Activated CD4-positive, alpha-beta T cell treated with anti-CD3 and anti-CD28 coated beads, Interleukin-2, amount 10 ng/mL, durations not matched to agents 24 days and 14 days (primary cell): Measurements from ENCODE around the gene FAM83B. TPM values are rescaled to one million over a fixed set of nuclear protein-coding genes. Genes with fewer than 3 reads are reported as not detected.
"Not testable (repeated sequence)": the region's sequence is repeated elsewhere in the genome, so short reads cannot be mapped to it uniquely, and the experiment has no call there.

ENCODE experiments used
- DNase-seq: peaks from one replicate; pipeline ENCODE4 v3.0.0; 2022
- H3K27ac Mint-ChIP-seq: one replicate; pipeline ENCODE4 v1.8.0; 2022; ENCODE audit warnings: mild to moderate bottlenecking, mixed read lengths
- H3K27me3 Mint-ChIP-seq: one replicate; pipeline ENCODE4 v1.8.0; 2022; ENCODE audit warnings: mixed read lengths
- H3K36me3 Mint-ChIP-seq: one replicate; pipeline ENCODE4 v1.8.0; 2022; ENCODE audit warnings: low read depth, mild to moderate bottlenecking, mixed read lengths
- H3K4me1 Mint-ChIP-seq: one replicate; pipeline ENCODE4 v1.8.0; 2021; ENCODE audit warnings: mixed read lengths
- H3K4me3 Mint-ChIP-seq: one replicate; pipeline ENCODE4 v1.8.0; 2022; ENCODE audit warnings: mild to moderate bottlenecking, moderate library complexity, mixed read lengths
- H3K9me3 Mint-ChIP-seq: one replicate; pipeline ENCODE4 v1.8.0; 2021; ENCODE audit warnings: mixed read lengths
- intact Hi-C: fragments of 100-400 bp; cut with micrococcal nuclease; formaldehyde crosslinking; loops from one replicate; pipeline ENCODE4 v1.15.1; 2023
- total RNA-seq: library from RNA; stranded (reverse); gene quantifications from 2 replicates; pipeline ENCODE4 v1.2.3, GENCODE V29; 2022

The FAM83B gene
- total RNA-seq, 1 donor from 2014 or later: not detected

DNA sequence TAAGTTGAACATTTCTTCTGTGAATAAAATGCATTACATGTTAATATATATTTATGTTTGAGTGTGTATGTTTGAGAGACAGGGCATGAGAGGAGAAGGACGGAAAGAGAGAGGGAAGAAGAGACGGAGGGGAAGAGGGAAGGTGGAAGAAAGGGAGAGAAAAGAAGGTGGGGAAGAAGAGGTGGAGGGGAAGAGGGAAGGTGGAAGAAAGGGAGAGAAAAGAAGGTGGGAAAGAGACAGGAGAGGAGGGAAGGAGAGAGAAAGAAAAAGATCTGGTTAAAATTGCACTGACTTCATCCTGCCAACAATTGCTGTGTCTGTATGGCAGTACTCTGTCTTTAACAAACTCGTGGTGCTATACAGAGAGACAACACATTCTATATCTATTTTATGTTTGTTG is 29.0 kb downstream of the FAM83B start:
- no peaks in the 10 kb centered on the region for H3K27me3 Mint-ChIP-seq
- no peaks in the 10 kb centered on the region for H3K4me1 Mint-ChIP-seq
- H3K9me3 Mint-ChIP-seq: no peaks in the 10 kb centered on the region
- intact Hi-C loops: no loop called here
- H3K27ac Mint-ChIP-seq: no peak overlapping the region
- no peak for DNase-seq
- H3K36me3 Mint-ChIP-seq: no peaks in the 10 kb centered on the region
- no peak overlapping the region for H3K4me3 Mint-ChIP-seq

DNA sequence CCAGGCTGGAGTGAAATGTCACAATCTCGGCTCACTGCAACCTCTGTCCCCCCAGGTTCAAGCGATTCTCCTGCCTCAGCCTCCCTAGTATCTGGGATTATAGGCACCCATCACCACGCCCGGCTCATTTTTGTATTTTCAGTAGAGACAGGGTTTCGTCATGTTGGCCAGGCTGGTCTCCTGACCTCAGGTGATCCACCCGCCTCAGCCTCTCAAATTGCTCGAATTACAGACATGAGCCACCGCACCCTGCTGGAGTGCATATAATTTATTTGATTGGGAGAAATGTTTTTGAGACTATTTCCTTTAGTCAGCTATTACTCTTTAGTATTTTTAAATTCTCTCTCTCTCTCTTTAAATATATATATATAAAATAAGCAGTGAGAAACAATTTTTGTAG is 29.8 kb downstream of the FAM83B start:
- H3K36me3 Mint-ChIP-seq: no peaks in the 10 kb centered on the region
- no peaks in the 10 kb centered on the region for H3K27me3 Mint-ChIP-seq
- no peaks in the 10 kb centered on the region for H3K9me3 Mint-ChIP-seq
- no peaks in the 10 kb centered on the region for H3K4me1 Mint-ChIP-seq
- no peak for DNase-seq
- H3K4me3 Mint-ChIP-seq: no peak overlapping the region
- intact Hi-C loops: no loop called here
- H3K27ac Mint-ChIP-seq: no peak overlapping the region

GRCh38 chr6:54876871-54877270 is 30.3 kb downstream of the FAM83B start:
- Mint-ChIP-seq H3K4me3 (no peak overlapping the region), H3K4me1 (no peaks in the 10 kb centered on the region), H3K9me3 (no peaks in the 10 kb centered on the region), H3K27ac (no peak overlapping the region), H3K36me3 (no peaks in the 10 kb centered on the region), H3K27me3 (no peaks in the 10 kb centered on the region)
- intact Hi-C loops: no loop called here
- DNase-seq: no peak

- H3K27me3 Mint-ChIP-seq: no peaks in the 10 kb centered on the region
- no peak overlapping the region for H3K4me3 Mint-ChIP-seq
- intact Hi-C loops: no loop called here
Observed at GRCh38 chr6:54877713-54878317, 31.2 kb downstream of the FAM83B start.

GRCh38 chr6:54878718-54879117 is 32.1 kb downstream of the FAM83B start:
- no peaks in the 10 kb centered on the region for H3K36me3 Mint-ChIP-seq
- no peaks in the 10 kb centered on the region for H3K4me1 Mint-ChIP-seq
- no peak overlapping the region for H3K4me3 Mint-ChIP-seq
- DNase-seq: no peak
- H3K27me3 Mint-ChIP-seq: no peaks in the 10 kb centered on the region
- no peak overlapping the region for H3K27ac Mint-ChIP-seq
- no peaks in the 10 kb centered on the region for H3K9me3 Mint-ChIP-seq
- intact Hi-C loops: no loop called here

More at GRCh38 chr6:54877713-54878317, 31.2 kb downstream of the FAM83B start:
- H3K36me3 Mint-ChIP-seq: no peaks in the 10 kb centered on the region
- DNase-seq: no peak
- H3K9me3 Mint-ChIP-seq: no peaks in the 10 kb centered on the region
- H3K4me1 Mint-ChIP-seq: no peaks in the 10 kb centered on the region
- H3K27ac Mint-ChIP-seq: no peak overlapping the region

DNA sequence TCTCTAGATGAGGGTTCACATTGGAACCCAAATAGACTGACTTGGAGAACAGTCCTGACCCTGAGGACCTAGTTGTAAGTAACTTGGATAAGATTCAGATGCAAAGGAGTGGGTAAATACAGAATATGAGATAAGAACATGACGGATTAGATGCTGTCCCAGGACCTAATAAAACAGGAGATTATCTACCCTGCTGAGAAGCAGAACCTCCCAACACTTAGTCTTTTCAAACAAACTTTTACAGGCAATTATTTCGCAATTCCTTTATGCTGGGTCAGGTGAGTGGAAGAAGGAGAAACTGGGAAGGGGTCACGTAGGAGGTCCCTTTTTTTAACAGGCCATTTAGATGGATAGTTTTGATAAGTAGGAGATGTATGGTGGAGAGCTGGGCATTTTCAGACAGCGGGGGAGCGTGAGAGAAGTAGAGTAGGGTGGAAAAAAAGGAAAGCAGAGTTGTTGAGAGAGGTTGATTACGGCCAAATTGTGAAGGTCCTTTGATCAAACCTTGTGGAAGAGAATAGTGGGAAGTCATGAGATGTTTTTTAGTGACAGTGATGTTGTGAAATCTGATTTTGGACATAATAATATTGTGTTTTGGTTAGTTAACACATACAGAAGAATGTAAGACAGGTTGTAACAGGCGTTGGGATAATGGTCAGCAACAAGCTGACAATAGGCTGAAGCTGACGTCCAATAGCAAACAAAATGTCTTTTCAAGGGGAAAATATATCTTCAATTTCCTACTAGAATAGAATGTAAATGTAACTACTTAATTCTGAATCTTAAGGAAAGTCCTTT is 32.8 kb downstream of the FAM83B start:
- H3K4me1 Mint-ChIP-seq: no peaks in the 10 kb centered on the region
- no peaks in the 10 kb centered on the region for H3K27me3 Mint-ChIP-seq
- no peak overlapping the region for H3K27ac Mint-ChIP-seq
- H3K36me3 Mint-ChIP-seq: no peaks in the 10 kb centered on the region
- H3K9me3 Mint-ChIP-seq: peaks cover under 1% of the 10 kb centered on the region
- intact Hi-C loops: no loop called here
- no peak for DNase-seq
- no peak overlapping the region for H3K4me3 Mint-ChIP-seq

DNA sequence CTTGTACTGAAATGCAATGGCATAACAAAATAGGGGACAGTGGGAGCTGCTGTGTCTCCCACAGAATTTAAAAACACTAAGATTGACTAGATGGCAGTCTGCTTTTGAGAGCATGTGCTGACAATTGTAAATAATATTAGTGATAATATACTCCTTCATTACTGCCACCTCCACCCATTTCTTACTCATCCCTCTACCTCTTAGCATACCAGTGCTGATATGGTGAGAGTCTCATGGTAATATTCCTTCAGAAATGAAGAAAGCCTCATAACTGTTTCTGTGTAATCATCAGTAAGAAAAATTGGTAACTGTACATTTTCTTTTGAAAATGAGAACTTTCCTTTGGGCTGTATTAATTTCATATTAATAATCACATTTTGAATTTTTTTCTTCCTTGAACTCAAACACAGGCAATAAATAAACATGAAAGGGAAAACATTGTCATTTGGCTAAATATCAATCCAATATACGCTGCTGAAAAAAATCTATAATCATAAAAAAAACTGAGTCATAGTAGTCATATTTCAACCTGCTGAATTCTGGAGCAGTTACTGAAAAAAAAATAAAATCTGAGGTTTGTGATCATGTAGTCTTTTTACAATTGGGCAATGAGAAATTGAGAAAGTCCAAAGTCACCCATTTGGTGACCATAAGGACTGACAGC is 34.6 kb downstream of the FAM83B start:
- no peaks in the 10 kb centered on the region for H3K27me3 Mint-ChIP-seq
- intact Hi-C loops: no loop called here
- H3K4me1 Mint-ChIP-seq: no peaks in the 10 kb centered on the region
- no peak overlapping the region for H3K27ac Mint-ChIP-seq
- H3K9me3 Mint-ChIP-seq: peaks cover 2% of the 10 kb centered on the region
- no peaks in the 10 kb centered on the region for H3K36me3 Mint-ChIP-seq
- no peak overlapping the region for H3K4me3 Mint-ChIP-seq
- DNase-seq: no peak

DNA sequence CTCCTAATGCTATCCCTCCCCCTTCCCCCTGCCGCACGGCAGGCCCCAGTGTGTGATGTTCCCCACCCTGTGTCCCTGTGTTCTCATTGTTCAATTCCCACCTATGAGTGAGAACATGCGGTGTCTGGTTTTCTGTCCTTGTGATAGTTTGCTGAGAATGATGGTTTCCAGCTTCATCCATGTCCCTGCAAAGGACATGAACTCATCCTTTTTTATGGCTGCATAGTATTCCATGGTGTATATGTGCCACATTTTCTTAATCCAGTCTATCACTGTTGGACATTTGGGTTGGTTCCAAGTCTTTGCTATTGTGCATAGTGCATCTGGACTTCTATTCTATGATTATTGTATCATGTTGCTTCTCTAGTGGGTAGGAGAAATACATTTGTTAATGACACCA is 35.3 kb downstream of the FAM83B start:
- intact Hi-C loops, H3K27me3 Mint-ChIP-seq, H3K4me1 Mint-ChIP-seq, H3K4me3 Mint-ChIP-seq, H3K9me3 Mint-ChIP-seq, H3K36me3 Mint-ChIP-seq, DNase-seq, H3K27ac Mint-ChIP-seq: not testable (repeated sequence)

GRCh38 chr6:54886932-54887584 is 40.5 kb downstream of the FAM83B start:
- DNase-seq: no peak
- H3K4me3 Mint-ChIP-seq: no peak overlapping the region
- H3K9me3 Mint-ChIP-seq: peaks cover 2% of the 10 kb centered on the region
- H3K27me3 Mint-ChIP-seq: no peaks in the 10 kb centered on the region
- H3K4me1 Mint-ChIP-seq: no peaks in the 10 kb centered on the region
- H3K36me3 Mint-ChIP-seq: no peaks in the 10 kb centered on the region
- intact Hi-C loops: no loop called here
- H3K27ac Mint-ChIP-seq: no peak overlapping the region

GRCh38 chr6:54891536-54891935 is 45.0 kb downstream of the FAM83B start:
- DNase-seq: no peak
- H3K4me1 Mint-ChIP-seq: no peaks in the 10 kb centered on the region
- intact Hi-C loops: no loop called here

DNA sequence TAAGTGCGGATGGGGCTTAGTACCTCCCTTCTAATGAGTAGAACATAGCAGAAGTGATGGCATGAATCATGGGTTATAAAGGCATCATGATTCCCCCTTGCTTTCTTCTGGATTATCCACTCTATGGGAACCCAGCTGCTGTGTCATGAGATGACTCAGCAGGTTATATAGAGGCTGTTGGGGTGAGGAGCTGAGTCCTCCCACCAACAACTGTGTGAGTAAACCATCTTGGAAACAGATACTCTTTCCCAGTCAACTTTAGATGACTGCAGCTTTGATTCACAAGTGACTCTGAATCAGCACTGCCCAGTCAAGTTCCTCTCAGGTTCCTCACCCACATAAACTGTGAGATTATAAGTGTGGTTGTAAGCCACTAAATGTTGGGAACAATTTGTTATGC is 46.3 kb downstream of the FAM83B start:
- Mint-ChIP-seq H3K27me3 (no peaks in the 10 kb centered on the region), H3K4me1 (no peaks in the 10 kb centered on the region), H3K9me3 (no peaks in the 10 kb centered on the region), H3K4me3 (no peak overlapping the region), H3K27ac (no peak overlapping the region), H3K36me3 (no peaks in the 10 kb centered on the region)
- intact Hi-C loops: no loop called here
- no peak for DNase-seq

More at GRCh38 chr6:54891536-54891935, 45.0 kb downstream of the FAM83B start:
- no peaks in the 10 kb centered on the region for H3K9me3 Mint-ChIP-seq
- no peaks in the 10 kb centered on the region for H3K27me3 Mint-ChIP-seq
- H3K36me3 Mint-ChIP-seq: no peaks in the 10 kb centered on the region
- no peak overlapping the region for H3K27ac Mint-ChIP-seq
- no peak overlapping the region for H3K4me3 Mint-ChIP-seq

DNA sequence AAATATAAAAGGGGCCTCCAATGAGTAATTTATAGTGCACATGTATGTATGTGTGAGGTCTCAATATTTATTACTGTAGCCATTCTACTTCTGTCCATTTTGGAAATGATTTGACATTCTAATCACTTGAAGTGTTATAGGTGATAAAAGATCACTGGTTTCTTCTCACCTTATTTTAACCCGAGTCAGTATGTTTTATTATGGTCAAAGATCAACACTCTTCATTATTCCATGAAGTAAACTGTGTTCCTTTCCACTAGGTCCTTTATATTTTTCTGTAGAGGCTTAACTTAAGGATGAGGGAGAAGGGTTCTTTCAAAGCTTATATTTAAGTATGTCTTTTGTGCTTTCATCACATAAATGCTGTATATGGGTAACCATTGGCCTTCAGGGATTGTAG is 47.2 kb downstream of the FAM83B start:
- Mint-ChIP-seq H3K27ac (no peak overlapping the region), H3K4me1 (no peaks in the 10 kb centered on the region), H3K9me3 (no peaks in the 10 kb centered on the region), H3K27me3 (no peaks in the 10 kb centered on the region), H3K4me3 (no peak overlapping the region), H3K36me3 (no peaks in the 10 kb centered on the region)
- no peak for DNase-seq
- intact Hi-C loops: no loop called here

- DNase-seq: no peak
- no peaks in the 10 kb centered on the region for H3K27me3 Mint-ChIP-seq
- no peaks in the 10 kb centered on the region for H3K9me3 Mint-ChIP-seq
- H3K36me3 Mint-ChIP-seq: no peaks in the 10 kb centered on the region
- intact Hi-C loops: no loop called here
- H3K27ac Mint-ChIP-seq: no peak overlapping the region
- H3K4me3 Mint-ChIP-seq: no peak overlapping the region
- no peaks in the 10 kb centered on the region for H3K4me1 Mint-ChIP-seq
Observed at GRCh38 chr6:54896302-54896701, 49.7 kb downstream of the FAM83B start.
